ENCODE measurements around the gene CREB1. TPM values are rescaled to one million over a fixed set of nuclear protein-coding genes. Genes with fewer than 3 reads are reported as not detected.
A peak's percentile ranks its signal among the peaks of the same experiment; 100 is the strongest.

CREB1 gene
- total RNA-seq, 2 donors from 2014 or later: 84.2 to 97.5 TPM

DNA sequence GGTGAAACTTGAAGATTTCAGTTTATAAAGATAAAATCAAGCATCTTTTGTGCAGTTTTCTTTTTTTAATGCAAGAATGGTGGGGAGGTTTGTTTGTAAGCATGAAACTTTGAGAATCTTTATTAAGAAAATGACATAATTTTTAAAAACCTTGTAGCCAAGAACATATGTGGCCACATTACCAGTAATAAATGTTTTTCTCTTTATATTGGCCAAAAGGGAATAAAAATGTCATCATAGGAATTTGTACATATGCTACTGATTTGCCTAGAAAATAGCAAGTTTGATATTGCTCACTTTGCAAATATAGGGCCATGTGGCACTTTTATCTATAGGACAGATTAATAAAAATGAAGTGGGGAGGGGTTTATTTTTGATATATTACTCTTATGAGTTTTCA, 69.9 kb downstream of the CREB1 start:
- Mint-ChIP-seq H3K4me3 (no peak overlapping the region), H3K27me3 (no peaks in the 10 kb centered on the region), H3K9me3 (no peaks in the 10 kb centered on the region), H3K27ac (no peak overlapping the region), H3K4me1 (peaks cover 8% of the 10 kb centered on the region), H3K36me3 (ENCODE audit: low read depth) (peaks cover 77% of the 10 kb centered on the region)
- no peak for ATAC-seq (replicated peaks)

DNA sequence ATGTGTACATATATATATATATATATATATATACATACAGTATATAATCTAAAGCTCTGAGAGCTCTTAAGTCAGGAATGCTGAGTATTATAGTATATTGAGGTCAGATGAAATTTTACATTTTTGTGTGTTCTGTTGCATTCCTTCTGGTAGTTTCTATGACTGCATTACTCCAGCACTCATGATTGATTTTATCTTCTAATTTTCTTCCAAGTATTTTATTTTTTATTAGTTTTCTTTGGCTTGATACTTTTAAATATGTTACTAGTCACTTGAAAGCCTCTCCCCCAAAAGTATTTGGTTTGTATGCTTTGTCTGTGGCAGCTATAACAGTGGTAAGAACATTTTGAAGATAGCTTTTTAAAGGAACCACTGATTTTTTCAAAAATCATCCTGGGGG, 70.5 kb downstream of the CREB1 start:
- Mint-ChIP-seq H3K4me3 (no peak overlapping the region), H3K4me1 (peaks cover 8% of the 10 kb centered on the region), H3K27ac (no peak overlapping the region), H3K27me3 (no peaks in the 10 kb centered on the region), H3K9me3 (no peaks in the 10 kb centered on the region), H3K36me3 (ENCODE audit: low read depth) (peaks cover 77% of the 10 kb centered on the region)
- ATAC-seq (replicated peaks): no peak

GRCh38 chr2:207601774-207602173, 72.0 kb downstream of the CREB1 start:
- Mint-ChIP-seq H3K27ac (peak overlapping the region; percentile 73), H3K4me3 (no peak overlapping the region), H3K4me1 (peaks cover 8% of the 10 kb centered on the region), H3K36me3 (ENCODE audit: low read depth) (peaks cover 71% of the 10 kb centered on the region), H3K27me3 (no peaks in the 10 kb centered on the region), H3K9me3 (no peaks in the 10 kb centered on the region)
- no peak for ATAC-seq (replicated peaks)

- H3K4me1 Mint-ChIP-seq: peaks cover 8% of the 10 kb centered on the region
- H3K27ac Mint-ChIP-seq: peak overlapping the region; percentile 58
- no peaks in the 10 kb centered on the region for H3K27me3 Mint-ChIP-seq
- ATAC-seq (replicated peaks): no peak
- H3K9me3 Mint-ChIP-seq: no peaks in the 10 kb centered on the region
- H3K36me3 Mint-ChIP-seq (ENCODE audit: low read depth): peaks cover 68% of the 10 kb centered on the region
- H3K4me3 Mint-ChIP-seq: no peak overlapping the region
These were observed 73.7 kb downstream of the CREB1 start for GRCh38 chr2:207603486-207603885.

DNA sequence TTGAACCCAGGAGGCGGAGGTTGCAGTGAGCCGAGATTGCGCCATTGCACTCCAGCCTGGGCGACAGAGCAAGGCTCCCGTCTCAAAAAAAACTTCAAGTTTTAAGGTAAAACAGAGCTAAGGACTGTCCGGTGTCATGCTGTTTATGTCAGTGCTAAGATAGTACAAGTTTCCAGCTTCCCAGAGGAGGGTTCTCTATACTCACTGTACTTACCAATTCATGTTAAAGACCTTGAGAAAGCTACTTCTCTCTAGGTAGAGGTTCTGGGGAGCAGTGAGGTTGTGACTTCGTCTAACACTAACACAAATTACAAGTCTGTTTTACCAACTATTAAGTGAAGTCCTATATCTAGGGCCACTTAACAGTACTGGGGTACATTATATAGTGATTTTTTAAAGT, 76.6 kb downstream of the CREB1 start:
- no peaks in the 10 kb centered on the region for H3K27me3 Mint-ChIP-seq
- H3K36me3 Mint-ChIP-seq (ENCODE audit: low read depth): peaks cover 57% of the 10 kb centered on the region
- peaks cover 8% of the 10 kb centered on the region for H3K4me1 Mint-ChIP-seq
- ATAC-seq (replicated peaks): no peak
- no peak overlapping the region for H3K4me3 Mint-ChIP-seq
- H3K9me3 Mint-ChIP-seq: no peaks in the 10 kb centered on the region
- no peak overlapping the region for H3K27ac Mint-ChIP-seq

DNA sequence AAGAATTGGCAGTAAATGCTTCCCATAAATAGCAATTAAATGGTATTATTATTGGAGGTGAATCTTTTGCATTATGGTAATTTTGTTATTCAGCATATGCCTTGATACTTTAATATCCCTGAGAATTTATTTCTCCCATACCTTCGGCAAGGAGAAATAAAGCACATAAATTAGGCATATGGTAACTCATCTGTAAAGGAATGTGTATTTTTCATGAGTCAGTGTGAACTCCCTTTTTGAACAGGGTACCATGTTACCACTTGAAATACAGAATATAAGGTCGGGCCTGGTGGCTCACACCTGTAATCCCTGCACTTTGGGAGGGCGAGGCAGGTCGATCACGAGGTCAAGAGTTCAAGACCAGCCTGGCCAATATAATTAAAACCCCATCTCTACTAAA, 77.1 kb downstream of the CREB1 start:
- peaks cover 52% of the 10 kb centered on the region for H3K36me3 Mint-ChIP-seq (ENCODE audit: low read depth)
- peak overlapping the region; percentile 10 for H3K27ac Mint-ChIP-seq
- H3K4me3 Mint-ChIP-seq: no peak overlapping the region
- H3K4me1 Mint-ChIP-seq: peaks cover 3% of the 10 kb centered on the region
- no peaks in the 10 kb centered on the region for H3K9me3 Mint-ChIP-seq
- H3K27me3 Mint-ChIP-seq: no peaks in the 10 kb centered on the region
- ATAC-seq (replicated peaks): no peak

GRCh38 chr2:207612714-207613113, 83.0 kb downstream of the CREB1 start:
- no peak overlapping the region for H3K4me3 Mint-ChIP-seq
- no peaks in the 10 kb centered on the region for H3K27me3 Mint-ChIP-seq
- peaks cover 71% of the 10 kb centered on the region for H3K36me3 Mint-ChIP-seq (ENCODE audit: low read depth)
- peak overlapping the region; percentile 26 for H3K27ac Mint-ChIP-seq
- no peaks in the 10 kb centered on the region for H3K9me3 Mint-ChIP-seq
- H3K4me1 Mint-ChIP-seq: peaks cover 4% of the 10 kb centered on the region
- ATAC-seq (replicated peaks): no peak

GRCh38 chr2:207614824-207615223, 85.1 kb downstream of the CREB1 start:
- H3K4me3 Mint-ChIP-seq: no peak overlapping the region
- peaks cover 7% of the 10 kb centered on the region for H3K4me1 Mint-ChIP-seq

GRCh38 chr2:207616185-207616584, 86.4 kb downstream of the CREB1 start:
- no peaks in the 10 kb centered on the region for H3K9me3 Mint-ChIP-seq
- H3K4me1 Mint-ChIP-seq: peaks cover 10% of the 10 kb centered on the region
- H3K4me3 Mint-ChIP-seq: no peak overlapping the region
- no peak for ATAC-seq (replicated peaks)
- H3K36me3 Mint-ChIP-seq (ENCODE audit: low read depth): peaks cover 88% of the 10 kb centered on the region
- H3K27me3 Mint-ChIP-seq: no peaks in the 10 kb centered on the region
- no peak overlapping the region for H3K27ac Mint-ChIP-seq

More at GRCh38 chr2:207614824-207615223, 85.1 kb downstream of the CREB1 start:
- Mint-ChIP-seq H3K27me3 (no peaks in the 10 kb centered on the region), H3K9me3 (no peaks in the 10 kb centered on the region), H3K27ac (no peak overlapping the region), H3K36me3 (ENCODE audit: low read depth) (peaks cover 74% of the 10 kb centered on the region)
- ATAC-seq (replicated peaks): no peak

DNA sequence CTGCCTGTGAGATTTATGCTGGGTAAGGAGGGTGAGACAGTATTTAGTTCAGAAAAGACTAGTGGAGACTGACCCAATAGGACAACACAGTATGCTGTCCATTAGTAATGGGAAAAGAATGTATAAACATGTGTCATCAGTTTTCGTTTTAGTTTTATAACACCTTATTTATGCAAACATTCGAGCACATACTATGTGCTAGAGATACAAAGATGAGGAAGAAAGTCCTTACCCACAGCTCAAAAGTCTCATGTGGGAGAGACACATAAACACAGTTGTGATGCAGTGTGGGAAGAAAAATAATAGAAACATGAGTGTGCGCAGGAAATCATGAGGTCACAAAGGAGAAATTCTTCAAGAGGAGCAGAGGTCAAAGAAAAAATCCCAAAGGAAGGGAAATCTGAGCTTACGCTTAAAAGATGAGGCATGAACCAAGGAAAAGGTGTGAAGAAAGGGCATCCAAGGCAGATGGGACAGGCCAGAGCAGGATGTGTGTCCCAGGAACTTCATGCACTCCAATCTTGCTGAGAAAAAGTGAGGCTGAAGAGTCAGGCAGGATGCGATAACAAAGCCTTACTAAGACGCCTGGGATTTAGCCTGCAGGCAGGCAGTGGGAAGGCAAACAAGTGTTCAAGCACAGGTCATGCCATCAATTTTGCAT, 87.4 kb downstream of the CREB1 start:
- no peak overlapping the region for H3K4me3 Mint-ChIP-seq
- H3K27ac Mint-ChIP-seq: no peak overlapping the region
- H3K36me3 Mint-ChIP-seq (ENCODE audit: low read depth): peaks cover 97% of the 10 kb centered on the region
- H3K27me3 Mint-ChIP-seq: no peaks in the 10 kb centered on the region
- no peak for ATAC-seq (replicated peaks)
- H3K4me1 Mint-ChIP-seq: peaks cover 17% of the 10 kb centered on the region
- H3K9me3 Mint-ChIP-seq: no peaks in the 10 kb centered on the region

- Mint-ChIP-seq H3K27me3 (no peaks in the 10 kb centered on the region), H3K36me3 (ENCODE audit: low read depth) (peaks cover 99% of the 10 kb centered on the region), H3K27ac (peak overlapping the region; percentile 10), H3K9me3 (no peaks in the 10 kb centered on the region), H3K4me3 (peak overlapping the region; percentile 24), H3K4me1 (peaks cover 26% of the 10 kb centered on the region)
- no peak for ATAC-seq (replicated peaks)
These were observed 90.0 kb downstream of the CREB1 start for GRCh38 chr2:207619764-207620203.

DNA sequence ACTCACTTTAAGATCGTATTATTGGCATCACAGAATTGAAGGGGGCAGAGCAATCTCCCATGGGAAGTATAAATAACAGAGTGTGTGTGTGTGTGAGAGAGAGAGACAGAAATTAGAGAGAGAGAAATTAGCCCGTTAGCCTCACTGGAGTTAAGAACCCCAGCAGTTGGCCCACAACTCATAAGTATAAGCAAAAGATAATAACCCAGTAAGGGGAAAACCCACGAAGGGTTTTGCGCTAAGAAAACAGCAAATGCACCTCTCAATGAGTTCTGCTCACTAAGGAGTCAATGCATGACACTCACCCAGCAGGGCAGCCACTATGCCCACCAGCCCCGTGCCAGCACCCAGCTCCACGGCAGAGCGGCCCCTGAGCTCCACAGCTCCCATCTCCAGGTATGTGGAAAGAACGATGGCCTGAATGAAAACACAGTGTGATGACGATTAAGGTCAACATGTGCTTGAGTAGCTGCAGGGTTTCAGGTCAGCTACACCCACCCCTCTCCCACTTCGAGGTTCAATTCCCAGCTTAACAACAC, 91.8 kb downstream of the CREB1 start:
- Mint-ChIP-seq H3K36me3 (ENCODE audit: low read depth) (peaks cover 82% of the 10 kb centered on the region), H3K4me1 (peaks cover 26% of the 10 kb centered on the region)
- no peak for ATAC-seq (replicated peaks)

DNA sequence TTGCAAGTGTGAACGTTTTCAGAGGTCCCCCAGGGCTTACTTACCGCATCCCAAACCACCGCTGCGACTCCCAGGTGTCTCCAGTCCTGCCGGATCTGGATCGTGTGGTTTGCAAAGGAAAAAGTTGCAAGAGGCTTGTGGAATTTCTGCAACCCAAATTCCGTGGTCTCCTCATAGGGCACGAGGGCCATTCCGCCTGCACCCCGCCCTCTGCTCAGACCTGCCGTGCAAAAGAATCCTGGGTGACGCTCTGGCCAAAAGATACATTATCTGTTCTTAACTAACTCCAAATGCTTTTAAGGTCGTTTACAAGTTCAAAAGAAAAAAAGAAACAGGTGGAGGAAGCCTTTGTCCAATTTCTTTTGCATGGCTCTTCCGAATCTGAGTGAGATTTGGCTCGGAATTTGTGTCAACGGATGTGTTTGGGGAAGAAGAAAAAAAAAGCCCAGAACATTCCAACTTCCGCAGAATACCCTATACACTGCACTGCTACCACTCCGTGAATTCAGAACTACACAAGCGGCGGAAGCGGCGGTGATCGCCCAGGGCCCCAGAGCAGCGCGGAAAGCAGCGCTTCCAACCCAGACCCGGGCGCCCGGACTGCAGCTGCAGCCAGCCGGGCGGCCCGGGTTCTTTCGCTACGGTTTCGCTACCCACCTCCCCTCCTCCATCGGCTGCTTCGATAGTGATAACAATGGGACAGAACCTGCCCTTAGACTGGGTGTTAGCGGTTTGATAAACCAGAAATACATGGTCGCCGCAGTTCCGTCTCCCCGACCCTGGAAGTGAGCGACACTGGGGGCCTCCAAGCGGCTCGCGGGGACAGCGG, 94.6 kb downstream of the CREB1 start:
- Mint-ChIP-seq H3K9me3 (no peaks in the 10 kb centered on the region), H3K4me3 (peak overlapping the region; percentile 92), H3K36me3 (ENCODE audit: low read depth) (peaks cover 53% of the 10 kb centered on the region), H3K4me1 (peaks cover 29% of the 10 kb centered on the region), H3K27ac (peak overlapping the region; percentile 87), H3K27me3 (no peaks in the 10 kb centered on the region)
- peak; percentile 56 for ATAC-seq (replicated peaks)

More for the DNA sequence above, 91.8 kb downstream of the CREB1 start:
- Mint-ChIP-seq H3K9me3 (no peaks in the 10 kb centered on the region), H3K4me3 (no peak overlapping the region), H3K27ac (peak overlapping the region; percentile 2), H3K27me3 (no peaks in the 10 kb centered on the region)

- Mint-ChIP-seq H3K36me3 (ENCODE audit: low read depth) (peaks cover 45% of the 10 kb centered on the region), H3K4me3 (peak within 1 kb of the TSS; percentile 92), H3K9me3 (no peaks in the 10 kb centered on the region), H3K4me1 (peaks cover 24% of the 10 kb centered on the region), H3K27me3 (no peaks in the 10 kb centered on the region), H3K27ac (peak within 1 kb of the TSS; percentile 87)
- peak; percentile 83 for ATAC-seq (replicated peaks)
These were observed 95.5 kb downstream of the CREB1 start, which contains the start of gene METTL21A for GRCh38 chr2:207625014-207625907. Gene METTL21A, minus strand, starts transcription at chr2:207625394. Its CDS starts 1,019 bp downstream, at chr2:207624375.
